Measurements from ENCODE around the gene CD99L2.

- TF ChIP-seq CTCF (IDR thresholded peaks at IDR 0.05; ENCODE audit: low read depth, low read length, poor library complexity, severe bottlenecking), result no peak
- no peak for TF ChIP-seq EZH2phosphoT487 (IDR thresholded peaks at IDR 0.05; ENCODE audit: borderline replicate concordance, low read length)
These were observed 129.1 kb downstream of the CD99L2 start for GRCh38 chrX:150769408-150769807.
